ENCODE measurements around the gene CDK18.

DNA sequence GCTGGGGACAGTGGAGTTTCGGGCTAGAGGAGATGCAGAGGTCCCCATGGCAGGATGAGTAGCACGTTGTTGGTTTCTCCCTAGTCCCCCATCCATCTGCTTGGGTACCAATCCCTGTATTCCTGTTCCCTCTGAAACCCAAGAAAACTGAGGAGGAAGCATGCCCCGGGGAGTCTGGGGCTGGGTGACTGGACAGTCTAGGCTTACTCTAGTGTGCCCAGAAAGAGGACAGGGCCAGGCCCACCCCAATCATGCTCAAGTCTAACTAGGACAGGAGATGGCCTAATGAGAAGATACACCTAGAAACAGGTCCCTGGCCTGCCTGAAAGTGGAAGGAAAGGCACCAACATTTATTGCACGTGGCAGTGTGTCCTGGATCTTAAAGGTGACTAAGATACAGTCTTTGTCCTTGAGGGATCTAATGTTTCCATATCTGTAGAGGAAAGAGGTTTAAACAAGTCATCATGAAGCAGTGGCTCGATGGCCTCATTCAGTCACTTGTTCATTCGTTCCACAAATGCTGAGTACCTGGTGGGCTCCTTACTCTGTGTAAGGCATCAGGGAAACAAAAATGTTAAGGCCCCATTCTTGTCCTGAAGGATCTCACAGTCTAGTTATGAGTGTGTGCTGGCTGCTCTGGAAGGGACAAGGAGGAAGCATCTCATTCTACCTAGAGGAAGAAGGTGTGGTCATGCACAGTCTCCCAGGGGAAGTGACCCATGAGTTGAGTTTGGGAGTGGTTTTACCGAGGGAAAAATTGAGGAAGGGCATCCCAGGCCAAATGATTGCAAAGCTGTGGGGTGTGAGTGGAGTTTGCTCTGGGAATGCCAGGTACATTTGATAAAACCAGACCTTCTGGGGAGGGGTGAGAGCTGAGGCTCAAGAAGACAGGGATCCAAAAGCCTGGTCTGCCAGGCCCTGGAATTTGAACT, 10.0 kb downstream of the CDK18 start:
- TF ChIP-seq, protein P1, sequence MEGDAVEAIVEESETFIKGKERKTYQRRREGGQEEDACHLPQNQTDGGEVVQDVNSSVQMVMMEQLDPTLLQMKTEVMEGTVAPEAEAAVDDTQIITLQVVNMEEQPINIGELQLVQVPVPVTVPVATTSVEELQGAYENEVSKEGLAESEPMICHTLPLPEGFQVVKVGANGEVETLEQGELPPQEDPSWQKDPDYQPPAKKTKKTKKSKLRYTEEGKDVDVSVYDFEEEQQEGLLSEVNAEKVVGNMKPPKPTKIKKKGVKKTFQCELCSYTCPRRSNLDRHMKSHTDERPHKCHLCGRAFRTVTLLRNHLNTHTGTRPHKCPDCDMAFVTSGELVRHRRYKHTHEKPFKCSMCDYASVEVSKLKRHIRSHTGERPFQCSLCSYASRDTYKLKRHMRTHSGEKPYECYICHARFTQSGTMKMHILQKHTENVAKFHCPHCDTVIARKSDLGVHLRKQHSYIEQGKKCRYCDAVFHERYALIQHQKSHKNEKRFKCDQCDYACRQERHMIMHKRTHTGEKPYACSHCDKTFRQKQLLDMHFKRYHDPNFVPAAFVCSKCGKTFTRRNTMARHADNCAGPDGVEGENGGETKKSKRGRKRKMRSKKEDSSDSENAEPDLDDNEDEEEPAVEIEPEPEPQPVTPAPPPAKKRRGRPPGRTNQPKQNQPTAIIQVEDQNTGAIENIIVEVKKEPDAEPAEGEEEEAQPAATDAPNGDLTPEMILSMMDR (tag by site-specific recombination; IDR thresholded peaks at IDR 0.05): no peak
- no peak for TF ChIP-seq ZNF530 (tag by site-specific recombination; IDR thresholded peaks at IDR 0.05; ENCODE audit: low read depth)
- no peak for TF ChIP-seq ZBTB7A (tag by site-specific recombination; IDR thresholded peaks at IDR 0.05; ENCODE audit: low read depth)
- TF ChIP-seq, protein P2, sequence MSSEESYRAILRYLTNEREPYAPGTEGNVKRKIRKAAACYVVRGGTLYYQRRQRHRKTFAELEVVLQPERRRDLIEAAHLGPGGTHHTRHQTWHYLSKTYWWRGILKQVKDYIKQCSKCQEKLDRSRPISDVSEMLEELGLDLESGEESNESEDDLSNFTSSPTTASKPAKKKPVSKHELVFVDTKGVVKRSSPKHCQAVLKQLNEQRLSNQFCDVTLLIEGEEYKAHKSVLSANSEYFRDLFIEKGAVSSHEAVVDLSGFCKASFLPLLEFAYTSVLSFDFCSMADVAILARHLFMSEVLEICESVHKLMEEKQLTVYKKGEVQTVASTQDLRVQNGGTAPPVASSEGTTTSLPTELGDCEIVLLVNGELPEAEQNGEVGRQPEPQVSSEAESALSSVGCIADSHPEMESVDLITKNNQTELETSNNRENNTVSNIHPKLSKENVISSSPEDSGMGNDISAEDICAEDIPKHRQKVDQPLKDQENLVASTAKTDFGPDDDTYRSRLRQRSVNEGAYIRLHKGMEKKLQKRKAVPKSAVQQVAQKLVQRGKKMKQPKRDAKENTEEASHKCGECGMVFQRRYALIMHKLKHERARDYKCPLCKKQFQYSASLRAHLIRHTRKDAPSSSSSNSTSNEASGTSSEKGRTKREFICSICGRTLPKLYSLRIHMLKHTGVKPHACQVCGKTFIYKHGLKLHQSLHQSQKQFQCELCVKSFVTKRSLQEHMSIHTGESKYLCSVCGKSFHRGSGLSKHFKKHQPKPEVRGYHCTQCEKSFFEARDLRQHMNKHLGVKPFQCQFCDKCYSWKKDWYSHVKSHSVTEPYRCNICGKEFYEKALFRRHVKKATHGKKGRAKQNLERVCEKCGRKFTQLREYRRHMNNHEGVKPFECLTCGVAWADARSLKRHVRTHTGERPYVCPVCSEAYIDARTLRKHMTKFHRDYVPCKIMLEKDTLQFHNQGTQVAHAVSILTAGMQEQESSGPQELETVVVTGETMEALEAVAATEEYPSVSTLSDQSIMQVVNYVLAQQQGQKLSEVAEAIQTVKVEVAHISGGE (tag by site-specific recombination; conservative IDR thresholded peaks at IDR 0.05; ENCODE audit: low read depth): no peak
- TF ChIP-seq SP2 (tag by site-specific recombination; IDR thresholded peaks at IDR 0.05): no peak
- TF ChIP-seq ZEB2 (tag by site-specific recombination; IDR thresholded peaks at IDR 0.05): no peak
- TF ChIP-seq ZNF660 (tag by site-specific recombination; IDR thresholded peaks at IDR 0.05): no peak
- TF ChIP-seq ZNF24 (tag by site-specific recombination; IDR thresholded peaks at IDR 0.05): no peak

Measured in HEK293 (cell line).